Endothelial cell of umbilical vein (primary cell): ENCODE results near the gene LPP. TPM values are rescaled to one million over a fixed set of nuclear protein-coding genes. Genes with fewer than 3 reads are reported as not detected.

ENCODE experiments used
- BruUV-seq: library from RNA; stranded (reverse); fragments of 400-500 nt; replicated peaks from 2 replicates; lab custom pipeline; 2021; lab: Mats Ljungman, UMichigan
- CTCF ChIA-PET: fragments of 300-600, 350-600 bp; sonication (Branson Sonifier 250); formaldehyde crosslinking; loops from one replicate; lab custom pipeline; 2021; ENCODE audit warnings: antibody characterized with exemption, inconsistent platforms; lab: Charles Lee
- POLR2A ChIA-PET: fragments of 300-600, 350-600 bp; sonication (Branson Sonifier 250); formaldehyde crosslinking; loops from one replicate; lab custom pipeline; 2021; ENCODE audit warnings: antibody characterized with exemption, inconsistent platforms; lab: Charles Lee
- DNase-seq: peaks from one replicate; pipeline ENCODE4 v3.0.0-alpha.2; 2011; ENCODE audit warnings: low read depth, low spot score
- FAIRE-seq: peaks from 2 replicates; lab custom pipeline; 2011; peaks lifted over from hg19 to GRCh38; lab: Jason Lieb, UNC
- H2AFZ ChIP-seq: 2 replicates; pipeline ENCODE4 v1.6.0; 2012; ENCODE audit warnings: low read depth, low read length, control low read depth, inconsistent platforms
- H3K27ac ChIP-seq: 2 replicates; pipeline ENCODE4 v1.5.1; 2011; ENCODE audit warnings: low read depth, mild to moderate bottlenecking, control low read depth, low read length, moderate library complexity; ENCODE audit not compliant: insufficient read depth
- H3K27me3 ChIP-seq, 2 experiments: 2 replicates each; pipeline versions ENCODE4 v1.6.0 to v1.6.1; 2011; ENCODE audit warnings: low read length in 2 of 2, mixed read lengths in 1 of 2; ENCODE audit not compliant: control insufficient read depth in 2 of 2, insufficient read depth in 2 of 2
- H3K36me3 ChIP-seq, 2 experiments: 2 replicates in 1 of 2; 3 replicates in 1 of 2; pipeline ENCODE4 v1.5.1; 2011; ENCODE audit warnings: low read length in 2 of 2, mild to moderate bottlenecking in 1 of 2, moderate library complexity in 1 of 2; ENCODE audit not compliant: control insufficient read depth in 2 of 2, insufficient read depth in 2 of 2; ENCODE audit errors: extremely low read depth in 1 of 2
- H3K4me1 ChIP-seq: 3 replicates; pipeline ENCODE4 v1.5.1; 2011; ENCODE audit warnings: mild to moderate bottlenecking, low read length; ENCODE audit not compliant: control insufficient read depth, insufficient read depth; ENCODE audit errors: extremely low read depth
- H3K4me2 ChIP-seq: 2 replicates; pipeline ENCODE4 v1.6.1; 2011; ENCODE audit warnings: low read length, control low read depth, mixed read lengths; ENCODE audit not compliant: insufficient read depth
- H3K4me3 ChIP-seq, 3 experiments: fragments of 200-600 bp in 1 of 3; sonication (generic), shearing (Covaris generic) in 1 of 3; replicated peaks in 1 of 3; 2 replicates each; pipeline ENCODE4 v1.5.1; 2011 to 2016; ENCODE audit warnings: control low read depth in 3 of 3, low read length in 3 of 3, mild to moderate bottlenecking in 2 of 3, inconsistent platforms in 1 of 3, low read depth in 1 of 3, moderate library complexity in 1 of 3; ENCODE audit not compliant: insufficient read depth in 1 of 3
- H3K79me2 ChIP-seq: 2 replicates; pipeline ENCODE4 v1.6.0; 2012; ENCODE audit warnings: low read length, inconsistent platforms; ENCODE audit not compliant: control insufficient read depth, insufficient read depth
- H3K9ac ChIP-seq: replicated peaks from 2 replicates; pipeline ENCODE3; 2011; ENCODE audit warnings: low read length, control low read depth; ENCODE audit not compliant: insufficient read depth; ENCODE audit errors: extremely low read depth
- H3K9me1 ChIP-seq: replicated peaks from 3 replicates; pipeline ENCODE4 v1.6.0; 2011; ENCODE audit warnings: mild to moderate bottlenecking, low read length; ENCODE audit not compliant: control insufficient read depth, insufficient read depth; ENCODE audit errors: extremely low read depth
- H3K9me3 ChIP-seq: replicated peaks from 2 replicates; pipeline ENCODE4 v1.5.1; 2012; ENCODE audit warnings: low read length, inconsistent platforms; ENCODE audit not compliant: control insufficient read depth, insufficient read depth
- H4K20me1 ChIP-seq: replicated peaks from 2 replicates; pipeline ENCODE3; 2011; ENCODE audit warnings: mild to moderate bottlenecking, low read length; ENCODE audit not compliant: control insufficient read depth, insufficient read depth; ENCODE audit errors: extremely low read depth
- EZH2 ChIP-seq: IDR thresholded peaks from 2 replicates; pipeline ENCODE4 v1.6.1; 2012; ENCODE audit warnings: borderline replicate concordance, low read depth, mild to moderate bottlenecking, moderate library complexity, low read length, inconsistent platforms; ENCODE audit not compliant: severe bottlenecking
- FOS ChIP-seq: IDR thresholded peaks from 2 replicates; pipeline ENCODE4 v1.6.1; 2011; ENCODE audit warnings: mild to moderate bottlenecking, low read length, moderate library complexity, borderline replicate concordance; ENCODE audit not compliant: insufficient read depth
- GATA2 ChIP-seq: IDR thresholded peaks from 2 replicates; pipeline ENCODE4 v1.7.0; 2011; ENCODE audit warnings: low read depth, mild to moderate bottlenecking, moderate library complexity, mixed read lengths, low read length; ENCODE audit not compliant: insufficient read length, insufficient read depth
- JUN ChIP-seq: IDR thresholded peaks from 2 replicates; pipeline ENCODE4 v1.6.1; 2011; ENCODE audit warnings: borderline replicate concordance, low read depth; ENCODE audit not compliant: insufficient read length, insufficient read depth
- MYC ChIP-seq: IDR thresholded peaks from one replicate; pipeline ENCODE4 v1.6.1; 2011; ENCODE audit warnings: mild to moderate bottlenecking, low read depth, low read length
- POLR2A ChIP-seq: IDR thresholded peaks from 2 replicates; pipeline ENCODE4 v1.6.1; 2012; ENCODE audit warnings: low read depth, mild to moderate bottlenecking, control low read depth, low read length
- POLR2AphosphoS5 ChIP-seq: IDR thresholded peaks from 2 replicates; pipeline ENCODE4 v1.6.1; 2012; ENCODE audit warnings: low read depth, mild to moderate bottlenecking, control low read depth, low read length, moderate library complexity; ENCODE audit not compliant: insufficient read depth
- dilution Hi-C: fragments of 300-500 bp; cut with MboI; formaldehyde crosslinking; loops from one replicate; pipeline ENCODE4 v1.15.0; 2019; ENCODE audit warnings: low sequenced_read_pairs; ENCODE audit not compliant: extremely low pct_ligation_motif_present
- intact Hi-C: fragments of 100-400 bp; cut with micrococcal nuclease; formaldehyde crosslinking; loops from one replicate; pipeline ENCODE4 v1.10.0; 2022
- polyA plus RNA-seq, 4 experiments: library from polyadenylated mRNA; depleted of rRNA in 3 of 4; stranded (reverse) in 3 of 4; unstranded in 1 of 4; fragments of >200 nt; gene quantifications; 2 replicates each; pipeline versions ENCODE4 v1.2.1 to v1.2.3, GENCODE V29; 2011 to 2012; ENCODE audit warnings: missing spikeins in 1 of 4
- total RNA-seq: library from RNA; stranded (reverse); gene quantifications from 2 replicates; pipeline ENCODE4 v1.2.3, GENCODE V29; 2021
- TF ChIP-seq, protein P1 (sequence below), 2 donors: IDR thresholded peaks; 1 replicate in 1 of 2; 2 replicates in 1 of 2; pipeline ENCODE4 v1.5.1; 2011; ENCODE audit warnings: low read length in 2 of 2, mild to moderate bottlenecking in 2 of 2, moderate library complexity in 2 of 2, control low read depth in 1 of 2, inconsistent platforms in 1 of 2, low read depth in 1 of 2; ENCODE audit not compliant: insufficient read depth in 1 of 2; ENCODE audit errors: extremely low read depth in 1 of 2
- TF ChIP-seq, protein P2 (sequence below): IDR thresholded peaks from 2 replicates; pipeline ENCODE4 v1.6.1; 2011; ENCODE audit not compliant: insufficient read depth, insufficient read length

LPP gene
- total and polyA plus RNA-seq, 2 donors (not counting 3 experiments of a cell fraction or from before 2014, with no cell fraction given): 16.9 to 153 TPM

DNA sequence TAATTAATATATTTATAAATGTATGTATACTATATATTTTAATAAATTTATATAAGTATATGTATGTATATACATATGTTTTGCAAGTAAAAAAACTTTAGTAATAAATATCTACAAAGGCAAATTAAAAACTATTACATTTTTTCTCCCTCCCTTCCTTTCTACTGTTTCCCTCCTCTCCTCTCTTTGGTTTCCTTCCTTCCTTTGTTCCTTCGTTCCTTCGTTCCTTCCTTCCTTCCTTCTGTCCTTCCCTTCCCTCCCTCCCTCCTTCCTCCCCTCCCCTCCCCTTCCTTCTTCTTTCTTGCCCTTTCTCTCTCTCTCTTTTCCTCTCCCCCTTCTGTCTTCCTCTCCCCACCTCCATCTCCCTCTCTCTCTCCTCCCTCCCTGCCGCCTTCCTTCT, 423.6 kb downstream of the LPP start:
- no peaks in the 10 kb centered on the region for H3K9me1 ChIP-seq
- no peak for TF ChIP-seq MYC
- no peak for TF ChIP-seq POLR2A
- TF ChIP-seq EZH2: no peak
- no peak for TF ChIP-seq JUN
- TF ChIP-seq POLR2AphosphoS5: no peak
- no peak for TF ChIP-seq FOS
- TF ChIP-seq, protein P1, sequence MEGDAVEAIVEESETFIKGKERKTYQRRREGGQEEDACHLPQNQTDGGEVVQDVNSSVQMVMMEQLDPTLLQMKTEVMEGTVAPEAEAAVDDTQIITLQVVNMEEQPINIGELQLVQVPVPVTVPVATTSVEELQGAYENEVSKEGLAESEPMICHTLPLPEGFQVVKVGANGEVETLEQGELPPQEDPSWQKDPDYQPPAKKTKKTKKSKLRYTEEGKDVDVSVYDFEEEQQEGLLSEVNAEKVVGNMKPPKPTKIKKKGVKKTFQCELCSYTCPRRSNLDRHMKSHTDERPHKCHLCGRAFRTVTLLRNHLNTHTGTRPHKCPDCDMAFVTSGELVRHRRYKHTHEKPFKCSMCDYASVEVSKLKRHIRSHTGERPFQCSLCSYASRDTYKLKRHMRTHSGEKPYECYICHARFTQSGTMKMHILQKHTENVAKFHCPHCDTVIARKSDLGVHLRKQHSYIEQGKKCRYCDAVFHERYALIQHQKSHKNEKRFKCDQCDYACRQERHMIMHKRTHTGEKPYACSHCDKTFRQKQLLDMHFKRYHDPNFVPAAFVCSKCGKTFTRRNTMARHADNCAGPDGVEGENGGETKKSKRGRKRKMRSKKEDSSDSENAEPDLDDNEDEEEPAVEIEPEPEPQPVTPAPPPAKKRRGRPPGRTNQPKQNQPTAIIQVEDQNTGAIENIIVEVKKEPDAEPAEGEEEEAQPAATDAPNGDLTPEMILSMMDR (IDR thresholded peaks at IDR 0.05; ENCODE audit: extremely low read depth in 1 of 2, insufficient read depth in 1 of 2, low read depth in 1 of 2, low read length in 2 of 2): no peak
- TF ChIP-seq, protein P2, sequence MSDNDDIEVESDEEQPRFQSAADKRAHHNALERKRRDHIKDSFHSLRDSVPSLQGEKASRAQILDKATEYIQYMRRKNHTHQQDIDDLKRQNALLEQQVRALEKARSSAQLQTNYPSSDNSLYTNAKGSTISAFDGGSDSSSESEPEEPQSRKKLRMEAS: no peak
- no peak for TF ChIP-seq GATA2
- no peak overlapping the region for H3K27ac ChIP-seq
- no peaks in the 10 kb centered on the region for H3K36me3 ChIP-seq
- H3K4me3 ChIP-seq: no peak overlapping the region
- POLR2A ChIA-PET: no interaction called here
- H3K27me3 ChIP-seq: no peaks in the 10 kb centered on the region
- H3K9me3 ChIP-seq: no peaks in the 10 kb centered on the region
- dilution Hi-C loops: no loop called here
- intact Hi-C loops: no loop called here
- FAIRE-seq: no peak
- no peak overlapping the region for H3K9ac ChIP-seq
- DNase-seq: no peak
- H3K4me1 ChIP-seq: no peaks in the 10 kb centered on the region
- CTCF ChIA-PET: no interaction called here
- H3K79me2 ChIP-seq: no peaks in the 10 kb centered on the region
- no TSS peak for BruUV-seq
- no peak overlapping the region for H2AFZ ChIP-seq
- H3K4me2 ChIP-seq: no peak overlapping the region
- H4K20me1 ChIP-seq: no peaks in the 10 kb centered on the region
